Activated B cell treated with CpG ODN at 0.5 μM for 24 hours (primary cell): ENCODE results near the gene YBX1. TPM values are rescaled to one million over a fixed set of nuclear protein-coding genes. Genes with fewer than 3 reads are reported as not detected.

Source experiments
- ATAC-seq: fragments of 200-7000 bp; cut with Tn5 transposase; one replicate; pipeline ENCODE4 v1.10.0; 2021; ENCODE audit warnings: low read depth, mild to moderate bottlenecking, moderate library complexity
- CTCF ChIA-PET: fragments of 350-600 bp; sonication (Branson Sonifier 250); formaldehyde crosslinking; loops from one replicate; lab custom pipeline; 2021; ENCODE audit warnings: antibody characterized with exemption; lab: Charles Lee
- POLR2A ChIA-PET: fragments of 350-600 bp; sonication (Branson Sonifier 250); formaldehyde crosslinking; loops from one replicate; lab custom pipeline; 2021; ENCODE audit warnings: antibody characterized with exemption; lab: Charles Lee
- DNase-seq: peaks from one replicate; pipeline ENCODE4 v3.0.0; 2022
- H3K27ac Mint-ChIP-seq: one replicate; pipeline ENCODE4 v1.8.0; 2020; ENCODE audit warnings: mixed read lengths
- H3K27me3 Mint-ChIP-seq: one replicate; pipeline ENCODE4 v1.8.0; 2021; ENCODE audit warnings: mixed read lengths
- H3K36me3 Mint-ChIP-seq: one replicate; pipeline ENCODE4 v1.8.0; 2021; ENCODE audit warnings: low read depth, mixed read lengths
- H3K4me1 Mint-ChIP-seq: one replicate; pipeline ENCODE4 v1.8.0; 2021; ENCODE audit warnings: mixed read lengths
- H3K4me3 Mint-ChIP-seq: one replicate; pipeline ENCODE4 v1.8.0; 2020; ENCODE audit warnings: mild to moderate bottlenecking, mixed read lengths
- H3K9me3 Mint-ChIP-seq: one replicate; pipeline ENCODE4 v1.8.0; 2020; ENCODE audit warnings: mixed read lengths
- intact Hi-C: fragments of 100-400 bp; cut with micrococcal nuclease; formaldehyde crosslinking; loops from one replicate; pipeline ENCODE4 v1.15.1; 2024
- total RNA-seq: library from RNA; stranded (reverse); gene quantifications from 2 replicates; pipeline ENCODE4 v1.2.3, GENCODE V29; 2022
- TF ChIP-seq, protein P1 (sequence below): fragments of 200-600 bp; IDR thresholded peaks from one replicate; pipeline ENCODE4 v1.8.0; 2022; ENCODE audit warnings: antibody characterized with exemption, mild to moderate bottlenecking

YBX1 gene
- total RNA-seq, 1 donor from 2014 or later, result 609 TPM

DNA sequence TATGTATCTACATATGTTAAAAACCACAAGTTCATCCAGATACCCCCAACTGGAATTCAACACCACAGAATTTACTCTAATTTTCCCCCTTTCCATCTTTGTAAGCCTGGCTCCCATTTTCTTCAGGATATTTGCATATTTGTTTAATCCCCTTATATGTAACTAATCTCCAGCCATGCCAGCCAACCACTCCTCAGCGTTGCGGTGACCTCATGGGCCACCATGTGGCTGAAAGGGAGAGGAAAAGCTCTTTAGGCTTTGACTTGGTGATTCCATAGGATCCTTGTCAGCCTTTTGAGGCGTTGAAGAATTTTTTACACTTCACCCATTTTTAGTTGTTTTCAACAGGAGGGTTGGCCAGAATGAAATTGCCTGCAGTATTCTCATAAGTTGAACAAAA lies 47.8 kb downstream of the YBX1 start:
- no peak for DNase-seq
- Mint-ChIP-seq H3K9me3 (no peaks in the 10 kb centered on the region), H3K27me3 (no peaks in the 10 kb centered on the region), H3K4me1 (peaks cover 7% of the 10 kb centered on the region), H3K4me3 (no peak overlapping the region), H3K27ac (no peak overlapping the region), H3K36me3 (no peaks in the 10 kb centered on the region)
- TF ChIP-seq, protein P1, sequence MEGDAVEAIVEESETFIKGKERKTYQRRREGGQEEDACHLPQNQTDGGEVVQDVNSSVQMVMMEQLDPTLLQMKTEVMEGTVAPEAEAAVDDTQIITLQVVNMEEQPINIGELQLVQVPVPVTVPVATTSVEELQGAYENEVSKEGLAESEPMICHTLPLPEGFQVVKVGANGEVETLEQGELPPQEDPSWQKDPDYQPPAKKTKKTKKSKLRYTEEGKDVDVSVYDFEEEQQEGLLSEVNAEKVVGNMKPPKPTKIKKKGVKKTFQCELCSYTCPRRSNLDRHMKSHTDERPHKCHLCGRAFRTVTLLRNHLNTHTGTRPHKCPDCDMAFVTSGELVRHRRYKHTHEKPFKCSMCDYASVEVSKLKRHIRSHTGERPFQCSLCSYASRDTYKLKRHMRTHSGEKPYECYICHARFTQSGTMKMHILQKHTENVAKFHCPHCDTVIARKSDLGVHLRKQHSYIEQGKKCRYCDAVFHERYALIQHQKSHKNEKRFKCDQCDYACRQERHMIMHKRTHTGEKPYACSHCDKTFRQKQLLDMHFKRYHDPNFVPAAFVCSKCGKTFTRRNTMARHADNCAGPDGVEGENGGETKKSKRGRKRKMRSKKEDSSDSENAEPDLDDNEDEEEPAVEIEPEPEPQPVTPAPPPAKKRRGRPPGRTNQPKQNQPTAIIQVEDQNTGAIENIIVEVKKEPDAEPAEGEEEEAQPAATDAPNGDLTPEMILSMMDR, result no peak
- ChIA-PET POLR2A (no interaction called here), CTCF (interaction anchor here (1.2 kb wide), 1 partner anchor 14 kb away, joined by 3 read pairs; no protein-coding TSS in a partner anchor)
- no peak for ATAC-seq
- intact Hi-C loops, result no loop called here

DNA sequence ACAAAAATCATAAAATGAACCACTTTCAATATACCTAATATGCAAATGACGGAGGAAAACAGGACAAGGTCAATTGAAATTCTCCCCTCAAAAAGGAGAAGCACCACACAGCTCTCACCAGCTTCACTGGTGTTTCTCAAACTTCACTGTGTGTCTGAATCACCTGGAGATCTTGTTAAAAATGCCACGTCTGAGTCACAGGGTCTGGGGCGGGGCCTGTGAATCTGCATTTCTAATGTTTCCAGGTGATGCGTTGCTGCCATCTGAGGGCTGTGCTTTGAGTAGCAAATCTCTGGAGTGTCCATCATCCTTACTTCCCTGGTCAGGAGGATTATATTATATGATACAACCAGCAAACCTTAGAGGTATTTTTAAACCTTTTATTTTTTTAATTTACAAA lies 48.8 kb downstream of the YBX1 start:
- intact Hi-C loops, result no loop called here
- H3K27me3 Mint-ChIP-seq, result no peaks in the 10 kb centered on the region
- CTCF ChIA-PET, result interaction anchor here (1.2 kb wide), 1 partner anchor 15 kb away, joined by 3 read pairs; no protein-coding TSS in a partner anchor
- DNase-seq, result no peak
- H3K4me3 Mint-ChIP-seq, result no peak overlapping the region
- peaks cover 7% of the 10 kb centered on the region for H3K4me1 Mint-ChIP-seq
- TF ChIP-seq, protein P1, result no peak
- no peak overlapping the region for H3K27ac Mint-ChIP-seq
- no peaks in the 10 kb centered on the region for H3K9me3 Mint-ChIP-seq
- POLR2A ChIA-PET, result no interaction called here
- H3K36me3 Mint-ChIP-seq, result no peaks in the 10 kb centered on the region
- no peak for ATAC-seq

DNA sequence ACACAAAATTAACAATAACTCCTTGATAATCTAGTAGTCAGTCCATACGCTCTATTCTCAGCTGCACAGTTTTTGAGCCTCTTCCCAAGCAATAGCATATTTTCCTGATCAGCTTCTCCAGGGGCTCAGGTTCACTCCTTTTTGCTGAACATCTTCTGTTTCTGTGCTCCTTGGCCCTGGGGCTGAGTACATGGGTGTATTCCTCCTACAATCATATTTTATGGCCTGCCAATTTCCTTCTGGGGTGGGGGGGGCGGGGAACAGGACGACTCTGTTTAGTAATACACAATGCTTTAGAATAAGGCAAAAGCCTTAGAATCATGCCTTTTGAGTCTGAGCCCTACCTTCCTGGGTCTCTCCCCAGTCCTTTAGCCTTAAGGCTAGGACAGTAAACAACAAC lies 49.4 kb downstream of the YBX1 start:
- POLR2A ChIA-PET, result interaction anchor here (0.5 kb wide), 1 partner anchor 28 kb away, joined by 4 read pairs; no protein-coding TSS in a partner anchor
- H3K4me3 Mint-ChIP-seq, result no peak overlapping the region
- TF ChIP-seq, protein P1, result no peak
- H3K27ac Mint-ChIP-seq, result no peak overlapping the region
- CTCF ChIA-PET, result no interaction called here
- peaks cover 12% of the 10 kb centered on the region for H3K4me1 Mint-ChIP-seq
- DNase-seq (no peak), ATAC-seq (no peak)
- no peaks in the 10 kb centered on the region for H3K9me3 Mint-ChIP-seq
- intact Hi-C loops, result no loop called here
- H3K36me3 Mint-ChIP-seq, result no peaks in the 10 kb centered on the region
- no peaks in the 10 kb centered on the region for H3K27me3 Mint-ChIP-seq

DNA sequence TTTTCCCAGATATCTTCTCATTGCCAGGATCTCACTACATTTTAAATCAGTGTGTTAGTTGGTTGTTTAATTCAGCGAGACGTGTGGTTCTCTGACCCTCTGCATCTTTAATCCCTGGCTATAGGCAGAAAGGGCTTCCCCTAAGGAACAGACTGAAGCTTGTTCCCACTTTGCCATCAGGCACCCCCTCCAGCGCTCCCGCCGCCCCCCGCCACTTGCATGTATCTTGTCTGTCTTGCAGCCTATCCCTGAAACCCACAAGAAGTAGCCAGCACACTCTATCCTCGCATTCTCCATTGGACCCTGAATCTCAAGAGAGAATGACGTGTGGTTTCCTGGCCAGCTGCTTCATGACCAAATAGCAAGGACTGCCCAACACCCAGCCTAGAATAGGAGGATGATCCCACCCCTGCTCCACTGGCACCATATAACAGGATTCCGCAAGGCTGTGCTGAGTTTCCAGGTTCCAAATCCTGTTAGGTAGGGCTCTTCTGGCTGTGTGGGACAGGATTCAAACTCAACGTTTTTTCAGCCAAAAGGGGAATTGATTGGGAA lies 50.0 kb downstream of the YBX1 start:
- POLR2A ChIA-PET, result interaction anchor here (0.5 kb wide), 1 partner anchor 28 kb away, joined by 4 read pairs; no protein-coding TSS in a partner anchor
- TF ChIP-seq, protein P1, result no peak
- Mint-ChIP-seq H3K27ac (no peak overlapping the region), H3K4me3 (no peak overlapping the region), H3K4me1 (peaks cover 18% of the 10 kb centered on the region), H3K9me3 (no peaks in the 10 kb centered on the region), H3K36me3 (no peaks in the 10 kb centered on the region), H3K27me3 (no peaks in the 10 kb centered on the region)
- CTCF ChIA-PET, result no interaction called here
- intact Hi-C loops, result no loop called here
- no peak for DNase-seq
- no peak for ATAC-seq

DNA sequence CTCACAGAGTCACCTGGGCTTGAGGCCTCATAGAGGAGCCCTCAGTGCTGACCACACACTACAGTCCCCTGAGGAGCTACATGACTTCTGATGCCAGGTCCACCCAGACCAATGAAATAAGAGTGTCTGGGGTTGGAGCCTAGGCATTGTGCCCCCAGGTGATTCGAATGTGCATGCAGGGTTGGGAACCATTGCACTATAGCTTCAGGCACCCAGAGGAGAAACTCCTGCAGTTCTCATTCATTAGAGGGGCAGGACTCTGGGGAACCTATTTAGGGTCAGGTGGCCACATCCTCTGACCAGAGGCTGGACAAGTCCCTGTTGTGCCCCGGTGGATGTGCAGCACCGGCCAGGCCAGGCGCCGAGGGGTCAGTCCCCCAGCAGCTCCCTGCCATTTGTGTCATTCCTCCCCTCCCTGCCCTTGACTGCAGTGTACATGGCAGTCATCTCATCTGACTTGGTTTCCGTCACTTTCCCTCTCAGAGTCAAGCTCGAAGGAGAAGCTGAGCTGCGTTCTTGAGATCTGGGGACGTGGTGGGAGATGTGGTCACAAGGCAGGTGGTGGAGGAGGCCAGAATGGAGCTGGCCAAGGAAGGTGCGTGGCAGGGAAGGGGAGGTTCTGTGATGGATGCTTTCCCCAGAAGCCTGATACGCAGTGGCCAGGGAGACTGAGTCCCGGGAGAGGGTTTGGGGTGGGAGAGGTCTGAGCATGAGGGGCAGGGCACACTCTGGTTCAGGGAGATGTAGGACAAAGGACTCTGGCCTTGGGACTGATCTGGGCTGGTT lies 51.4 kb downstream of the YBX1 start:
- Mint-ChIP-seq H3K27ac (no peak overlapping the region), H3K27me3 (no peaks in the 10 kb centered on the region), H3K9me3 (no peaks in the 10 kb centered on the region), H3K4me3 (no peak overlapping the region), H3K4me1 (peaks cover 23% of the 10 kb centered on the region), H3K36me3 (no peaks in the 10 kb centered on the region)
- TF ChIP-seq, protein P1, result no peak
- intact Hi-C loops, result no loop called here
- ATAC-seq (no peak), DNase-seq (no peak)
- CTCF ChIA-PET, result interaction anchor here (0.6 kb wide), 1 partner anchor 48 kb away, joined by 3 read pairs; no protein-coding TSS in a partner anchor
- POLR2A ChIA-PET, result no interaction called here
